ENCODE data around the gene SEC14L5. TPM values are rescaled to one million over a fixed set of nuclear protein-coding genes. Genes with fewer than 3 reads are reported as not detected.

SEC14L5 gene
- polyA plus RNA-seq, 3 donors = 0.03 TPM; not detected in 2

DNA sequence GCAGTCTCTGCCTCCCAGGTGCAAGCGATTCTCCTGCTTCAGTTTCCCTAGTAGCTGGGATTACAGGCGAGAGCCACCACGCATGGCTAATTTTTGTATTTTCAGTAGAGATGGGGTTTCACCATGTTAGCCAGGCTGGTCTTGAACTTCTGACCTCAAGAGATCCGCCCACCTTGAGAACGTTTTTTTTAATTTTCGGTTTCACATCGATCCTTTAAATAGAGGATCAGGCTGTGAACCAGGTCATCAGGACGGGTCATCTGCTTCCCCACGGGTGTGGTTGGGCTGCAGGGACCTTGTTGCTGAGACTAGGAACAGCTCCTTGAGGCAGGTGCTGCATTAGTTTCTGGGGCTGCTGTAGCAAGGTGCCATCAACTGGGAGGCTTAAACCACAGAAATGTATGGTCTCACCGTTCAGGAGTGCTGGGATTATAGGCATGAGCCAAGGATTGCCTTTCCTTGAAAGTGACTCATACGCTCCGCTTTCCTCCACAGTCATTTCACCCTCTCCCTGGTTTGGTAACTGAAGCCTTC lies 83.5 kb downstream of the SEC14L5 start:
- no peaks in the 10 kb centered on the region for H3K9me3 ChIP-seq (replicated peaks in 1 of 2; ENCODE audit: control insufficient read depth in 1 of 2, insufficient read depth in 1 of 2, low read length in 2 of 2)
- H3K27ac ChIP-seq (ENCODE audit: low read depth in 1 of 2, low read length in 2 of 2) = no peak overlapping the region
- no peaks in the 10 kb centered on the region for H3K79me2 ChIP-seq (ENCODE audit: insufficient read depth, low read length)
- Mint-ChIP-seq H3K36me3 (no peaks in the 10 kb centered on the region), H3K27ac (no peak overlapping the region), H3K9me3 (no peaks in the 10 kb centered on the region), H3K27me3 (ENCODE audit: low read depth in 3 of 3) (peaks cover 5 to 8% (median 7%) of the 10 kb centered on the region in 3 donors), H3K4me1 (no peaks in the 10 kb centered on the region), H3K4me3 (no peak overlapping the region)
- no peak overlapping the region for H3K9ac ChIP-seq (ENCODE audit: insufficient read depth, low read length, poor library complexity, severe bottlenecking)
- WGBS (ENCODE audit: insufficient coverage) = 80% methylated on average over 7 of the region's 12 CpGs
- TF ChIP-seq, protein P1, sequence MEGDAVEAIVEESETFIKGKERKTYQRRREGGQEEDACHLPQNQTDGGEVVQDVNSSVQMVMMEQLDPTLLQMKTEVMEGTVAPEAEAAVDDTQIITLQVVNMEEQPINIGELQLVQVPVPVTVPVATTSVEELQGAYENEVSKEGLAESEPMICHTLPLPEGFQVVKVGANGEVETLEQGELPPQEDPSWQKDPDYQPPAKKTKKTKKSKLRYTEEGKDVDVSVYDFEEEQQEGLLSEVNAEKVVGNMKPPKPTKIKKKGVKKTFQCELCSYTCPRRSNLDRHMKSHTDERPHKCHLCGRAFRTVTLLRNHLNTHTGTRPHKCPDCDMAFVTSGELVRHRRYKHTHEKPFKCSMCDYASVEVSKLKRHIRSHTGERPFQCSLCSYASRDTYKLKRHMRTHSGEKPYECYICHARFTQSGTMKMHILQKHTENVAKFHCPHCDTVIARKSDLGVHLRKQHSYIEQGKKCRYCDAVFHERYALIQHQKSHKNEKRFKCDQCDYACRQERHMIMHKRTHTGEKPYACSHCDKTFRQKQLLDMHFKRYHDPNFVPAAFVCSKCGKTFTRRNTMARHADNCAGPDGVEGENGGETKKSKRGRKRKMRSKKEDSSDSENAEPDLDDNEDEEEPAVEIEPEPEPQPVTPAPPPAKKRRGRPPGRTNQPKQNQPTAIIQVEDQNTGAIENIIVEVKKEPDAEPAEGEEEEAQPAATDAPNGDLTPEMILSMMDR (IDR thresholded peaks at IDR 0.05) = no peak
- H4K20me1 ChIP-seq (ENCODE audit: insufficient read depth, low read length) = no peaks in the 10 kb centered on the region
- no peak overlapping the region for H3K4me3 ChIP-seq (replicated peaks in 1 of 3; ENCODE audit: low read depth in 2 of 3, low read length in 3 of 3)
- H3K36me3 ChIP-seq (replicated peaks in 1 of 2; ENCODE audit: control insufficient read depth in 1 of 2, insufficient read depth in 2 of 2, low read length in 2 of 2) = no peaks in the 10 kb centered on the region
- H3K4me2 ChIP-seq (replicated peaks; ENCODE audit: extremely low read depth, low read length, poor library complexity, severe bottlenecking) = no peak overlapping the region
- no peaks in the 10 kb centered on the region for H3K4me1 ChIP-seq (ENCODE audit: control insufficient read depth in 1 of 2, insufficient read depth in 2 of 2, low read length in 2 of 2)
- intact Hi-C loops (cut with micrococcal nuclease) = no loop called here
- H3K27me3 ChIP-seq (ENCODE audit: control insufficient read depth in 2 of 2, insufficient read depth in 2 of 2, low read length in 2 of 2) = no peaks in the 10 kb centered on the region
- no peak for DNase-seq
- no peak overlapping the region for H2AFZ ChIP-seq (ENCODE audit: insufficient read depth, low read depth, low read length, poor library complexity, severe bottlenecking)

DNA sequence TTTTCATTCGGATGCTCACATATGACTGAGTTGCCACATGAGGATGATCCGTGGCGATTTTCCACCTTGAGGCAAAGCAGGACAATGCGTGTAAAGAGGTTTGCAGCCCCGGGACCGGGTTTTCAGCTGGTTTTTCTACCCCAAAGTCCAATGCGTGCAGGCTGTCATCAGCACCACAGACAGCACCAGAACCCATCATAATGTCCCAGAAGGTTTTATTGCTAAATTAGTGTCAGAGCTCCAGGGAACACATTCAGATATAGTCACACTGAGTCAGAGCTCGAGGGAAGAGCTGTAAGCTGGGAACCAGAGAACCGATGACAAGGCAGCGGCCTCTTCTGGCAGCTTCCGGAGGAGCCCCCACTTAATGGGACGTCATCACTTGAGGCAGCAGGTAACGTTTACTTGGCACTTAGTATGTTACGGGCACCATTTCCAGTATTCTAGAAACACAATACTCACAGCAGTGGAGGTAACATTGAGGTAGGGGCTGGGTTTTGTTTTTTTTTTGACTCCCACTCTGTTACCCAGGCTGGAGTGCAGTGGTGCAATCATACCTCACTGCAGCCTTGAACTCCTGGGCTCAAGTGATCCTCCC lies 84.5 kb downstream of the SEC14L5 start:
- Histone ChIP-seq H3K4me3 (replicated peaks in 1 of 3; ENCODE audit: low read depth in 2 of 3, low read length in 3 of 3) (no peak overlapping the region), H4K20me1 (ENCODE audit: insufficient read depth, low read length) (no peaks in the 10 kb centered on the region), H3K4me1 (ENCODE audit: control insufficient read depth in 1 of 2, insufficient read depth in 2 of 2, low read length in 2 of 2) (no peaks in the 10 kb centered on the region), H3K4me2 (replicated peaks; ENCODE audit: extremely low read depth, low read length, poor library complexity, severe bottlenecking) (no peak overlapping the region), H3K27ac (ENCODE audit: low read depth in 1 of 2, low read length in 2 of 2) (no peak overlapping the region), H3K27me3 (ENCODE audit: control insufficient read depth in 2 of 2, insufficient read depth in 2 of 2, low read length in 2 of 2) (no peaks in the 10 kb centered on the region), H3K36me3 (replicated peaks in 1 of 2; ENCODE audit: control insufficient read depth in 1 of 2, insufficient read depth in 2 of 2, low read length in 2 of 2) (no peaks in the 10 kb centered on the region), H3K9me3 (replicated peaks in 1 of 2; ENCODE audit: control insufficient read depth in 1 of 2, insufficient read depth in 1 of 2, low read length in 2 of 2) (no peaks in the 10 kb centered on the region), H3K9ac (ENCODE audit: insufficient read depth, low read length, poor library complexity, severe bottlenecking) (no peak overlapping the region), H2AFZ (ENCODE audit: insufficient read depth, low read depth, low read length, poor library complexity, severe bottlenecking) (no peak overlapping the region), H3K79me2 (ENCODE audit: insufficient read depth, low read length) (no peaks in the 10 kb centered on the region)
- no peaks in the 10 kb centered on the region for H3K9me3 Mint-ChIP-seq
- intact Hi-C loops (cut with micrococcal nuclease) = no loop called here
- no peak overlapping the region for H3K27ac Mint-ChIP-seq
- no peaks in the 10 kb centered on the region for H3K4me1 Mint-ChIP-seq
- no peak overlapping the region for H3K4me3 Mint-ChIP-seq
- no peak for DNase-seq
- WGBS (ENCODE audit: insufficient coverage) = 88% methylated on average over 10 of the region's 14 CpGs
- H3K27me3 Mint-ChIP-seq (ENCODE audit: low read depth in 3 of 3) = peaks cover 5 to 8% (median 7%) of the 10 kb centered on the region in 3 donors
- no peaks in the 10 kb centered on the region for H3K36me3 Mint-ChIP-seq
- TF ChIP-seq, protein P1 (IDR thresholded peaks at IDR 0.05) = no peak

All from CD14-positive monocyte (primary cell).